ENCODE data around the gene CST3.
"Not testable (repeated sequence)": the region's sequence is repeated elsewhere in the genome, so short reads cannot be mapped to it uniquely, and the experiment has no call there.

- not testable (repeated sequence) for TF ChIP-seq EZH2phosphoT487 (IDR thresholded peaks at IDR 0.05; ENCODE audit: borderline replicate concordance, low read length); CTCF (conservative IDR thresholded peaks at IDR 0.05; ENCODE audit: low read depth, low read length); EZH2 (IDR thresholded peaks at IDR 0.05; ENCODE audit: low read length, unreplicated experiment)
Observed at GRCh38 chr20:23659610-23659988, 21.8 kb upstream of the CST3 start.
